Nephron (organoid): Measurements from ENCODE around the gene CHCHD6.

Experiments
- H3K27ac Mint-ChIP-seq, 3 experiments: 2 replicates each; pipeline ENCODE4 v1.8.0; 2020; ENCODE audit warnings: mixed read lengths in 3 of 3, mild to moderate bottlenecking in 2 of 3, moderate library complexity in 1 of 3
- H3K27me3 Mint-ChIP-seq: 2 replicates; pipeline ENCODE4 v1.8.0; 2021; ENCODE audit warnings: low read depth, mild to moderate bottlenecking, moderate library complexity, mixed read lengths
- H3K36me3 Mint-ChIP-seq: 2 replicates; pipeline ENCODE4 v1.8.0; 2020; ENCODE audit warnings: low read depth, mixed read lengths
- H3K4me1 Mint-ChIP-seq: 2 replicates; pipeline ENCODE4 v1.8.0; 2020; ENCODE audit warnings: mixed read lengths
- H3K4me3 Mint-ChIP-seq, 3 experiments: 2 replicates each; pipeline ENCODE4 v1.8.0; 2020; ENCODE audit warnings: mild to moderate bottlenecking in 3 of 3, mixed read lengths in 3 of 3, moderate library complexity in 2 of 3
- H3K9me3 Mint-ChIP-seq: 2 replicates; pipeline ENCODE4 v1.8.0; 2020; ENCODE audit warnings: mixed read lengths
- CTCF ChIP-seq, 3 experiments: fragments of 200-600 bp; sonication (generic); IDR thresholded peaks; one replicate each; pipeline ENCODE4 v1.5.0; 2021; ENCODE audit warnings: antibody characterized with exemption in 3 of 3; ENCODE audit not compliant: unreplicated experiment in 3 of 3

CHCHD6 gene

DNA sequence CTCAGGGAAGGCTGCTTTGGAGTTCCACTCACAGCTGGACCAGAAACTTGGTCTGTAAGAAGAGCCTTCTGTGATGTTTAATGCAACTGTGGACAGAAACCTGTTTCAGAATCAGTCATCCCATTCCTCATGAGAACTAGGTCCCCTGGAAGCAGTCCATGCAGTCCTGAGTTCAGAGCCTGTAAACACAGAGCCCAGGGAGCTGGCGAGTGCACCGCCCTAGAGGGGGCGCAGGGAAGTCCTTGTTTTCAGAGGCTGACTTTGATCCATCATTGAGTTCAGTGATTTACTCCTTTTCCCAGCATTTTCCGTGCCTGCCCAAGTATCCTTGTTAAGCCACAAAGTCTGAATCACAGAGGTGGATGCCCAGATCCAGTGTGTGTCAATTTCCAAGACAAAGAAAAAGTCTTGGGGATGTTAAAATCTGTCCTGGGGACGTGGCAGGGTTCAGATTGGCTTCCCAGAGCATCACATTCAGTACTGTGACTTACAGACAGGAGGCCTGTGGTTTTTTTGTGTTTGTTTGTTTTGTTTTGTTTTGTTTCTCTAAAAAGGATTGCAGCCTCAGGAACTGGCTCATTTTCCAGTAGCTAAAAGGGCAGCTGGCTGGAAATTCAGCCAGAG, 39.3 kb upstream of the CHCHD6 start:
- Mint-ChIP-seq H3K36me3 (no peaks in the 10 kb centered on the region), H3K27ac (no peak overlapping the region), H3K4me1 (no peaks in the 10 kb centered on the region), H3K4me3 (no peak overlapping the region), H3K9me3 (no peaks in the 10 kb centered on the region), H3K27me3 (peaks cover 60% of the 10 kb centered on the region)
- TF ChIP-seq CTCF (IDR thresholded peaks at IDR 0.05; ENCODE audit: unreplicated experiment in 3 of 3), result no peak

DNA sequence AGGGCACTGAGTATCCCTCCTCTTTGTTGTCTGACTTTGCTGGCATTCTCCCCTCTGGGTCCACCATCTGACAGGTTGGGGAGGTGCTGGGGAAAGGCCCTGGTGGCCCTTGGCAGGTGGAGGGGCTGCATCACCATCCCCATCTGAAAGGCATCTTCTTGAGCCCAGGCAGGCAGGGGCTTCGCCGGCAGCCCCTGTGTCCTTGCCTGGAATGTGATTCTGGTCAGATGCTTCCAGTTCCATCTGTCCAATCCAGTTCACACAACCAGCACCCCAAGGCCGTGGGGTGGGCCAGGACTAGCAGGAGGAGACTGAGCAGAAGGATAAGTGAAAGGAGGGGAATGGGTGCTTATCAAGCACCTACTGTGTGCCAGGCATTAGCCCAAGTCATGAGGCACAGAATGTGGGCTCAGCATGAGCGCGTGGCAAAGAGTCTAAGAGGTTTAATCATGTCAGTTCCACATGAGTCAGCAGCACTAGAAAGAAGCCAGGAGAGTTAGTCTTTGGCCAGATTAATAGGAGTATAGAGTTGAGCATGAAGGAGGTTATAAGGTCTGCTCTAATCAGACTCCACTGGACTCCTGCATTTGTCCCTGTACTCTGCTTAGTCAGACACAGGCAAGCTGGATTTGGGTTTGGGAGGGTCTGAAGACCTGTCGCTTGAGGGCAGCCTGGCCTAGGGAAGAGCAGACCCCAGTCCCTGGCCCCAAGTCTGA, 38.7 kb upstream of the CHCHD6 start:
- H3K9me3 Mint-ChIP-seq, result no peaks in the 10 kb centered on the region
- H3K4me3 Mint-ChIP-seq, result no peak overlapping the region
- H3K27ac Mint-ChIP-seq, result no peak overlapping the region
- peaks cover 54% of the 10 kb centered on the region for H3K27me3 Mint-ChIP-seq
- H3K36me3 Mint-ChIP-seq, result no peaks in the 10 kb centered on the region
- no peak for TF ChIP-seq CTCF (IDR thresholded peaks at IDR 0.05; ENCODE audit: unreplicated experiment in 3 of 3)
- no peaks in the 10 kb centered on the region for H3K4me1 Mint-ChIP-seq

GRCh38 chr3:126665959-126666657, 37.9 kb upstream of the CHCHD6 start:
- Mint-ChIP-seq H3K4me3 (no peak overlapping the region), H3K27me3 (peaks cover 47% of the 10 kb centered on the region), H3K36me3 (no peaks in the 10 kb centered on the region), H3K27ac (no peak overlapping the region), H3K4me1 (no peaks in the 10 kb centered on the region), H3K9me3 (no peaks in the 10 kb centered on the region)
- no peak for TF ChIP-seq CTCF (IDR thresholded peaks at IDR 0.05; ENCODE audit: unreplicated experiment in 3 of 3)

DNA sequence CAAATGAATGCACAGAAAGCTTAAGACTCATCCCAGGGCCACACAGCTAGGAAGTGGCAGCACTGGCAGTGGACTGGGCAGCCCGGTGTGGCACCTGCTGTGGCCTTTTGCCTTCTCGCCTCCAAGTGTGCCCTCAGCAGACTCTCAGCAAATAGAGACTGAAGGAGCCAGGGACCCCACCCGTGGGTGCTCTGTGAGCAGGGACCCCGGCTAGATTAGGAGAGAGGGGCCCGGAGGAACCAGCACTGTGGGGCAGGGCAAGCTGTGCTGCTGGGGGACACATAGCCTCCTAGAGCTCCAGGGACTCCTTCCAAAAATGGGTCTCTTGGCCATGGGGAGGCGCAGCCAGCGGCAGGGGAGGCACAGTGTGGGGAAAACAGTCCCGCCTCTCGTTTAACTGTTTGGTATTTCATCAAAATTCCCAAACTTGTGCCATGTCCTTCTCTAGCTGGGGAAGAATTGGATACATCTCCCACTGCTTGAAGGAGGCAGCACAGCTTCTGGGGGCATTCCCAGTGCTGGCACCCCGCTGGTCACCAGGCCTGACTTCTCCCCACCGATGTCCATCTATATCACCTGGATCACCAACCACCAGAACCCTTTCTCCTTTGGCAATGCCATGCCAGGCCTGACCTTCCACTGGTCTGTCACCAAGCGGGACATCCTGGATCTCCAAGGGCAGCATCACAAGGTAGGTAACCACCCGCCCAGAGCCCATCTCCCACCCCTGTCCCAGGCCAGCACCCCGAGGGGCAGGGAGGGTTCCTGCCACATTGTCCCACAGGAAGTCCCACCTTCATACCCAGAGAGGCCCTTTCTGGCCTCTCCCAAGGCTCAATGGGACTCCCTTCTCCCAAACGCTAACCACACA, 37.1 kb upstream of the CHCHD6 start:
- Mint-ChIP-seq H3K27me3 (peaks cover 42% of the 10 kb centered on the region), H3K4me1 (no peaks in the 10 kb centered on the region), H3K4me3 (no peak overlapping the region), H3K9me3 (no peaks in the 10 kb centered on the region), H3K36me3 (no peaks in the 10 kb centered on the region), H3K27ac (no peak overlapping the region)
- no peak for TF ChIP-seq CTCF (IDR thresholded peaks at IDR 0.05; ENCODE audit: unreplicated experiment in 3 of 3)

GRCh38 chr3:126667631-126668449, 36.2 kb upstream of the CHCHD6 start:
- H3K27me3 Mint-ChIP-seq, result peaks cover 33% of the 10 kb centered on the region
- no peaks in the 10 kb centered on the region for H3K9me3 Mint-ChIP-seq
- H3K27ac Mint-ChIP-seq, result no peak overlapping the region
- no peak overlapping the region for H3K4me3 Mint-ChIP-seq
- TF ChIP-seq CTCF (IDR thresholded peaks at IDR 0.05; ENCODE audit: unreplicated experiment in 3 of 3), result no peak
- H3K4me1 Mint-ChIP-seq, result no peaks in the 10 kb centered on the region
- no peaks in the 10 kb centered on the region for H3K36me3 Mint-ChIP-seq
